ENCODE measurements around the gene ARHGAP30.

GRCh38 chr1:161091093-161091492 lies 21.4 kb upstream of the ARHGAP30 start:
- TF ChIP-seq CTCF (IDR thresholded peaks at IDR 0.05), result no peak
- no peak for TF ChIP-seq POLR2A (IDR thresholded peaks at IDR 0.05)

Data from ovary (tissue), 3 donors.